HUES6 (cell line): ENCODE data around the gene DGKB.

Experiments
- H3K27ac ChIP-seq: 2 replicates; pipeline ENCODE4 v1.7.0; 2013; ENCODE audit warnings: low read depth, mild to moderate bottlenecking, low read length, inconsistent platforms
- H3K27me3 ChIP-seq: 2 replicates; pipeline ENCODE4 v1.6.1; 2013; ENCODE audit warnings: low read length; ENCODE audit not compliant: control insufficient read depth, insufficient read depth
- H3K36me3 ChIP-seq: 2 replicates; pipeline ENCODE4 v1.6.1; 2013; ENCODE audit warnings: low read length; ENCODE audit not compliant: control insufficient read depth, insufficient read depth
- H3K4me1 ChIP-seq: 2 replicates; pipeline ENCODE4 v1.6.1; 2013; ENCODE audit warnings: low read length; ENCODE audit not compliant: control insufficient read depth, insufficient read depth
- H3K4me3 ChIP-seq: 2 replicates; pipeline ENCODE4 v1.5.1; 2013; ENCODE audit warnings: low read depth, low read length
- H3K9ac ChIP-seq: one replicate; pipeline ENCODE4 v1.6.1; 2013; ENCODE audit warnings: mild to moderate bottlenecking, low read length
- H3K9me3 ChIP-seq: 2 replicates; pipeline ENCODE4 v1.6.1; 2013; ENCODE audit warnings: low read depth, low read length; ENCODE audit not compliant: control insufficient read depth, insufficient read depth

Gene DGKB

GRCh38 chr7:14826426-14826825, 76.1 kb downstream of the DGKB start:
- Histone ChIP-seq H3K36me3 (no peaks in the 10 kb centered on the region), H3K4me3 (no peak overlapping the region), H3K9ac (no peak overlapping the region), H3K4me1 (no peaks in the 10 kb centered on the region), H3K27me3 (no peaks in the 10 kb centered on the region), H3K9me3 (no peaks in the 10 kb centered on the region), H3K27ac (no peak overlapping the region)

DNA sequence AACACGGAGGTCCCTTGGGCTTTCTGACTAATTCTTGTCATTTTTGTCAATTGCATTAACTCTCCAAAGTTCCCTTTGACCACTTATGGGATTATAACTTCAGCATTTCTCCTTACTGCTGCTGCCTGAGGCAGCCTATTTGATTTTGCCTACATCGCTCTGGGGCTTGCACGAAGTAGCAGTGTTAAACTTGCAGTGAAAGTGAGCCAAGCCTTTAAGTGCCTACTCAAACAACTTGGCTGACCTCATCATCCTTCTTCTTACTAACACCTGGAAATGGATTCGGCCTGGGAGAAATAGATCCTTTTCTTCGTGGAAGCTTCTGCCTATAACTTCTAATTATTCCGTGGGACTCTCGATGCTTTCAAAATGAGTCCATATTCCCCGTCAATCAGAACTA, 76.6 kb downstream of the DGKB start:
- Histone ChIP-seq H3K9ac (no peak overlapping the region), H3K4me1 (no peaks in the 10 kb centered on the region), H3K36me3 (no peaks in the 10 kb centered on the region), H3K27ac (no peak overlapping the region), H3K27me3 (no peaks in the 10 kb centered on the region), H3K4me3 (no peak overlapping the region), H3K9me3 (no peaks in the 10 kb centered on the region)

- no peaks in the 10 kb centered on the region for H3K36me3 ChIP-seq
- H3K27me3 ChIP-seq = no peaks in the 10 kb centered on the region
- H3K27ac ChIP-seq = no peak overlapping the region
- no peak overlapping the region for H3K9ac ChIP-seq
- no peak overlapping the region for H3K4me3 ChIP-seq
- H3K9me3 ChIP-seq = no peaks in the 10 kb centered on the region
- H3K4me1 ChIP-seq = no peaks in the 10 kb centered on the region
Observed at GRCh38 chr7:14822481-14822854, 80.1 kb downstream of the DGKB start.

DNA sequence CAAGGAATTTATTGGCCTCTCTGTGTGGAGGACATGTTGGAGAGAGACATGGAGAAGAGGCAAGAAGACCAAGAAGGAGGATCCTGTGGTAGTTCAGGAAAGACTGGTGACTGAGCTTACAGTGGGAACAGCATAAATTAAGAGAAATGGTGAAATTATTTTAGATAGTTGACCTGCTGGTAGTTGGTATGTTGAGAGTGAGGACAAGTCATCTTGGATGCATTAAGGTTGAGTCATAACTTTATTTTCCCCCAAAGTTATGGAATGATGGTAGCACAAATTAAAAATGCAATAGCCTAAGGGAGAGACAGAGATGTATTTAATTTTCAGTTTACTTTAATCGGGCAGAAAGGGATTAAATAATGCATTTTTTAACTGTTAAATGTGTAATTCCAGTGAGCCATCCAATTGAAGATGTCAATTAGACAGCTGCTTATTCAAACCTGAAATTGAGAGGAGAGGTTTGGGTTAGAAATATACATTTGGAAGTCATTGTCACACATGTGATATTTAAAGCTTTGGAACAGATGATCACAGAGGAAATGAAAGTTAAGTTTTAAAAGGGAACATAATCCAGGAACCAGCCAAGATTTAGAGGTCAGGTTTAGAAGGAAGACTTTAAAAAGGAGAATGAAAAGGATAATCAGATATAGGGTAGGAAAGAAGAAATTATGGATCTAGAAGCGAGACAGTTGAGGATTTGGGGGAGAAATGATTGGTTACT, 80.6 kb downstream of the DGKB start:
- Histone ChIP-seq H3K27me3 (no peaks in the 10 kb centered on the region), H3K36me3 (no peaks in the 10 kb centered on the region), H3K27ac (no peak overlapping the region), H3K9me3 (no peaks in the 10 kb centered on the region), H3K4me1 (no peaks in the 10 kb centered on the region), H3K9ac (no peak overlapping the region), H3K4me3 (no peak overlapping the region)

DNA sequence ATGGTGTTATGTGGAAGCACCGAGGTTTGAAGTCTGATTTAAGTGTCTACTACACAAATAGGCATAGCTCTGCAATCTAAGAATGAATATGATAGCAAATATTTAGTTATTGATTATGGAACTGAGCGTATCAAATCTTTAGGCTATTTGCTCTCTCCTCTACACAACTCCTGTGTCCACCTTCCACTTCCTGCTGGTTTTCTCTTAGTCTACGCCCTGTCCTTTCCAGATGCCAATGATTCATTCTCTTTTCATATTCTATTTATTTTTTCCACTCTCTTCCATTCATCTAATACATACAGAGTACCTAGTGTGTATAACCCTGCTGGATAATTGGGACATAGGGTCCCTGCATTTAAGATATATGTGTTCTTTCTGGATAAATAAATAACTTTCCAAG, 83.7 kb downstream of the DGKB start:
- no peak overlapping the region for H3K9ac ChIP-seq
- H3K4me3 ChIP-seq = no peak overlapping the region
- H3K36me3 ChIP-seq = no peaks in the 10 kb centered on the region
- no peaks in the 10 kb centered on the region for H3K4me1 ChIP-seq
- H3K27me3 ChIP-seq = no peaks in the 10 kb centered on the region
- H3K9me3 ChIP-seq = no peaks in the 10 kb centered on the region
- no peak overlapping the region for H3K27ac ChIP-seq

- Histone ChIP-seq H3K9ac (no peak overlapping the region), H3K36me3 (no peaks in the 10 kb centered on the region), H3K4me3 (no peak overlapping the region), H3K27ac (no peak overlapping the region), H3K27me3 (no peaks in the 10 kb centered on the region), H3K9me3 (no peaks in the 10 kb centered on the region), H3K4me1 (no peaks in the 10 kb centered on the region)
Observed at GRCh38 chr7:14817829-14818614, 84.5 kb downstream of the DGKB start.

GRCh38 chr7:14807507-14807906, 95.0 kb downstream of the DGKB start:
- Histone ChIP-seq H3K4me3 (no peak overlapping the region), H3K27ac (no peak overlapping the region), H3K9me3 (no peaks in the 10 kb centered on the region), H3K4me1 (no peaks in the 10 kb centered on the region), H3K9ac (no peak overlapping the region), H3K27me3 (no peaks in the 10 kb centered on the region), H3K36me3 (no peaks in the 10 kb centered on the region)

DNA sequence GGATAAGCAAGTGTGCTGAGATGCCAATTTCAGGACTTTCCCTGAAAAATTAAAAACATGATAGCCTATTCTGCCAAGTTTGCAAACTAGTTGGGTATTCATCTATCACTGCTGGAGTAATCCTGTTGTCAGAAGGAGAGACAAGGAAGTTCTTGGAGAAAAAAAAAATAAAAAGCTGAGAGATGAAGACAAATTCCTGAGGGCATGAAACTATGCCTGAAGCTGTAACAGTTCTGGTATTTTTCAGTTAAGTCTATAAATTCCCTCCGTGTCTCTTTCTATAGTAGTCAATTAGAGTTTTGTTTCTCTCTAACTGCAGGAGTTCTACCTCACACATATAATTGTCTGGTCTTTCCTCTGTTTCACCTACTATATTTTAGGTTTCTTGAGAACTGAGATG, 95.7 kb downstream of the DGKB start:
- H3K4me1 ChIP-seq = no peaks in the 10 kb centered on the region
- H3K27ac ChIP-seq = no peak overlapping the region
- H3K36me3 ChIP-seq = no peaks in the 10 kb centered on the region
- H3K27me3 ChIP-seq = no peaks in the 10 kb centered on the region
- no peaks in the 10 kb centered on the region for H3K9me3 ChIP-seq
- H3K4me3 ChIP-seq = no peak overlapping the region
- H3K9ac ChIP-seq = no peak overlapping the region

DNA sequence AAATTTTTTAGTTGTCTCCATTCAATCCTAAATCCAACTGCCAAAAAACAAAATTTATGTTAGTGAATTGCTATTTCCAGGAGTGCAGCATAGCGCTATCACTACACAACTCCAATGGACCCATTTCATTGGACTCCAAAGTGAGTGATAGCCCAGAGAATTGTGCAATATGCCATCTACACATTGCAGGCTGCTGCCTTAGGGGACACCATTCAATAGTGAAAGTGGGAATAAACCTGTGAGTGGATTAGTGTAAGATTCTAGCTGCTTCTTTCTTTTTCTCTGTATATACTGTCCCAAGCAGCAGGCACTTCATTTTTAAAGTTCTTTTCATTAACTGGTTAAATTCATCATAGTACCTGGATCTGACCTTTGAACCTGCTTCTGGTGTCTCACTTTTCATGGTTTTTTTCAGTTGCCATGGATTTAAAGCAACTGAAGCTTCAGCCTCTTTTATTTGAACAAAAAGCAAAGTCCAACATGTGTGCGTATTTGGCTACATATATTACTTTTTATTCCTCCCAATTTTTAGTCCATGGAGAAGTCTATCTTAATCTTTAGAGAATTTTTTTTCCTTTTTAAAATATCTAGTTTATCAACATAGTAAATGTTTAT, 97.3 kb downstream of the DGKB start:
- Histone ChIP-seq H3K4me1 (no peaks in the 10 kb centered on the region), H3K36me3 (no peaks in the 10 kb centered on the region), H3K27me3 (no peaks in the 10 kb centered on the region), H3K9me3 (no peaks in the 10 kb centered on the region), H3K4me3 (no peak overlapping the region), H3K27ac (no peak overlapping the region), H3K9ac (no peak overlapping the region)

DNA sequence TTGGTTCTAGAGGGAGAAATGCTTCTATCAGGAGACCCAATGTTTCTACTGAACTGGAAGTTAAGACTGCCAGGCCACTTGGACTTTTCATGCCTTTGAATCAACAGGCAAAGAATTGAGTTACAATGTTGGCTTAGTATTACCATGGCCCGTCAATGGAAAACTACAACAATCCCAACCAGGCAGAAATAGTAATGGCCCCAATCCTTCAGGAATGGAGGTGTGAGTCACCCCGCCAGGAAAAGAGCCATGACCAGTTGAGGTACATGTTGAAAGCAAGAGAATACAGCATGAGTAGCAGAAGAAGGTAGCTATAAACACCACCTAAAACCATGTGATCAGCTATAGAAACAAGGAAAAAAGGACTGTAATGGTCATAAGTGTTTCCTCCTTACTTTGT, 101.9 kb downstream of the DGKB start:
- H3K9ac ChIP-seq = no peak overlapping the region
- H3K27ac ChIP-seq = no peak overlapping the region
- no peaks in the 10 kb centered on the region for H3K4me1 ChIP-seq
- H3K27me3 ChIP-seq = no peaks in the 10 kb centered on the region
- no peak overlapping the region for H3K4me3 ChIP-seq
- H3K36me3 ChIP-seq = no peaks in the 10 kb centered on the region
- no peaks in the 10 kb centered on the region for H3K9me3 ChIP-seq

GRCh38 chr7:14793151-14793550, 109.4 kb downstream of the DGKB start:
- Histone ChIP-seq H3K27ac (no peak overlapping the region), H3K4me3 (no peak overlapping the region), H3K4me1 (peaks cover 8% of the 10 kb centered on the region; the same call in 1 of the 2 replicates), H3K9ac (no peak overlapping the region), H3K9me3 (no peaks in the 10 kb centered on the region), H3K27me3 (no peaks in the 10 kb centered on the region), H3K36me3 (no peaks in the 10 kb centered on the region)
